GM18873 (cell line): ENCODE measurements around the gene LATS2.

Source experiments
- ATAC-seq: cut with Tn5 transposase; IDR thresholded peaks from one replicate; pipeline ENCODE4 v1.9.1; 2021; ENCODE audit warnings: mild to moderate bottlenecking, moderate library complexity, moderate number of reproducible peaks; ENCODE audit not compliant: unreplicated experiment, low FRiP score

The LATS2 gene

GRCh38 chr13:20923272-20923671 lies 138.1 kb downstream of the LATS2 start:
- no peak for ATAC-seq
